DMS53 (cell line): Measurements from ENCODE around the gene GOLGA6B.
"Not testable (repeated sequence)": the region's sequence is repeated elsewhere in the genome, so short reads cannot be mapped to it uniquely, and the experiment has no call there.

Experiments
- DNase-seq: peaks from one replicate; lab custom pipeline; 2025; lab: John Stamatoyannopoulos, UW

GOLGA6B gene

DNA sequence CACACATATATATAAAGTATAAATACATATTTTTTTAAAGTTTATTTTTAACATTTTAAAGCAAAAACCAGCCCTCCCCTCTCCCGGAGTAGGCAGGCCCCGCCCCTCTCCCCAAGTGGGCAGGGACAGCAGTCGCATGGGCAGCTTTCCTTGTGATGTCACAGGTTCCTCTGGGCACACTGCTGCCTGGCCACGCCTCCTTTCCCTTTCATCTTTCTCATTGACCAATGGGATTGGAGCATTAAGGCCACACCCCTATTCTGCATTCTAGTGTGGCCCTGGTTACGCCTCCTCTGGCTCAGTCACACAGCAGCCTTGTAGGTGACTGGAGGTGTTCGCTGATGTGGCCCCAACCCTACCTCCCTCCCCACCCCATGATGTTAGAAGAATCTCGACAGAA lies at the start of gene GOLGA6B:
Gene GOLGA6B, plus strand, starts transcription at position 301 of the 400 bp plus-strand sequence. Its CDS starts 41 bp downstream, at position 342.
- DNase-seq, result not testable (repeated sequence)

GRCh38 chr15:72604794-72605193 lies 49.7 kb upstream of the GOLGA6B start:
- peak; percentile 12 for DNase-seq

DNA sequence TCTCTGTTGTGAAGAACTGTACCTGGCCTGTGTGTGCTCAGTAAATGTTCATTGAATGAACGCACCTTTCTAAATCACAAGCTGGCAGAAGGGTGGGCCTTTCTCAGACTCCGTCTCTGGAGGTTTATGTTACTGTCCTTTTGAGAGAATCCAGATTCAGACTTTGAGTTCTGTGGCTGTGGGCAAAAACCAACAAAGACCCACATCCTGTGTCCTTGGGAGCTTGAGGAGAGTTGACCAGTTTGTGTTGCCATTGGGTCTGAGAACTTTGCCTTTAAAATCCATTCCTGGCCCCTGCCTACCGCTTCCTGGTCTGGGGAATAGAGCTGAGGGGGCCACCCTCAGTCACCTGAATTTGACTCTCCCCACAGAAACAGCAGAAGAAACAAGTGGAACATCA lies 46.4 kb upstream of the GOLGA6B start:
- DNase-seq, result not testable (repeated sequence)

DNA sequence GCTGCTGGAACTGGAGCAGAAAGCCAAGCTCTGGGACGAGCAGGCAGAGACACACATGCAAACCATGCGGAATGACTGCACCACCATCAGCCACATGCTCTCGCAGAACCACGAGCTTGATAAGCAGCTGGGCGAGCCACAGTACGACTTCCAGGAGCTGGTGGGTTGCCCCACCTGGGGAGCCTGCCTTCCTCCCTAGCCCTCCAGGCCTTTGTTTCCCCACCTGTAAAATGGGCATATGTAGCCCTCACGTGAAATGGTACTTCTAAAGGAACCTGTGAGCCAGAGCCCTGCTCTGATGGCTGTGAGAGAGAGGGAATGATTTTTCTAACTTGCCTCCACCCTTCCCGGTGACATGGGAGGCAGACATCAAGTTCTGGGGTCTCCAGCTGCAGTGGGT lies 44.6 kb upstream of the GOLGA6B start:
- DNase-seq, result no peak

DNA sequence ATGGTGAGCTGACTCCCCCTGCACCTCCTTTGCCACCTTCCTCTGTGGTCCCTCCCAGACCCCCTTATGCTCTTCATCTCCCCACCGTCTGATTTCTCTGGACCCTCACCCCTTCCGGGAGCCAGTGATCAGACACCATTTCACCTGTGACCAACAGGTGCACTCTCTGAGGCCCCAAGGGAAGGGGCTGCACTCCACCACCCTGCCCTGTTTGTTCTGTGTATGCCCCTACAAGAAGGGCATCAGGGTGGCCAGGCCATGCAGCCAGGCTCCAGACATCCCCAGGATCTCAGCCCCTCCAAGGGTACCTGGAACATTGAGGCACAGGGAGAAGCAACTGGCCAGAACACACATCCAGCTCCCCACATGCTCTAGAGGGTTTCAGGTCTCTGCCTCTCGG lies 42.2 kb upstream of the GOLGA6B start:
- not testable (repeated sequence) for DNase-seq

DNA sequence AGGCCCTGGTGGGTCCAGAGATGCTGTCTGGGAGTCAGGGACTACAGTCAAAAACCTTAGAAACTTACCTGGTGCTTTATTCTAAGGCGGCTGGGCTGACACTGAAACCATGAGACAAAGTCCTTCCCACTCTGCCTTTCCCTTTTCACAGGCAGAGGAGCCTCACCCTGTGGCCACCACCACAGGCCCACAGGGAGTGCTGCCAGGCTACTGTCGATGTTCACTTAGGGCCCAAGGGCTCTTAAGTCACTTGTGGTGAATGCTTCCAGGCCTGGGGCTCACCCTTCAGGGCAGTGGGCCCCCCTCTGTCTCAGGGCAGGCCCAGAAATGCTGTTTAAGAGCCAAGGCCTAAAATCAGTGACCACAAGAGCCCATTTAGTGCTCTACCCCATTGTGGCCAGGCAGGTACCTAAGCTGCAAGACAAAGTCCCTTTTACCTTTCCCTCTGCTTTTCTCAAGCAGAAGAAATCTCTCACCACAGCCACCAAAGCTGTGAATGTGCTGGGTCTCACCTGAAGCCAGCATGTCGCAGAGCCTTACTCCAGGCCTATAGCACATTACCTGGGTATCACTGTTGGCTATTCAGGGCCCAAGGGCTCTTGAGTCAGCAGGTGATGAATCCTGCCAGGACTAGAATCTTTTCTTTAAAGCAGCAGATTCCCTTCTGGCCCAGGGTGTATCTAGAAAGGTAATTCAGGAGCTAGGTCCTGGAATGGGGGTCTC lies 39.5 kb upstream of the GOLGA6B start:
- DNase-seq, result peak; percentile 58

- DNase-seq, result peak; percentile 58
Observed at GRCh38 chr15:72615533-72616233, 38.8 kb upstream of the GOLGA6B start.

DNA sequence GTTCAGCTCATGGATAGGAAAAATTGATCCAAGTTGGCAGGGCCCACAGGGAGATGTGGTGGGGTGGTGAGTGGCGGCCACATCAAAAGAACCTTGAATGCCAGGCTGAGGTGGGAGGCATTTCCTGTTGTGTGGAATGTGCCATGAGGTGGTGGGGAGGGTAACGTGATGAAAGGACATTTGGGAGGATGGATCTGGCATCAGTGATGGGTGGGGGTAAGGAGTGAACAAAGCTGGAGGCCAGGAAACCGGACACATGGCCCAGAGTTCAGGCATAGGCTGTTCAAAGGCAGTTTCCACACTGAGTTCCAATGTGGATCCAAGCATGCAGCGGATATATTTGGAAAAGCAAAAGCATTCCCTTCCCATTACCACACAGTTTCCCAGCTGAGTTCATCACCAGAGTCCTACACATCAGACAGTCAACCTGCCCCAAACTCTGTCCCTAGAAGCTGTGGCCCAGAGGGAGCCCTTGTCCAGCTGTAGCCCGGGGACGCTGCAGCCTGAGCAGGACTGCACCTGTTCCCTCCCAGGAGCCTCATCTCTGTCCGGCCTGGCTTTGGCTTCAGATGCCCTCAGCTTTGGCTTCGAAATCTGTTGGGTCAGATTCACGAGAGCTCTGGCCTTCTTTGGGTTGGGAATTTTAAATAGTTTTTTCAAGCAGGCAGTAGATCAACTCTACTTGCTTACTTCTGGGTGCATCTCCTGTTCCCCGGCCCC lies 37.8 kb upstream of the GOLGA6B start:
- DNase-seq, result no peak

DNA sequence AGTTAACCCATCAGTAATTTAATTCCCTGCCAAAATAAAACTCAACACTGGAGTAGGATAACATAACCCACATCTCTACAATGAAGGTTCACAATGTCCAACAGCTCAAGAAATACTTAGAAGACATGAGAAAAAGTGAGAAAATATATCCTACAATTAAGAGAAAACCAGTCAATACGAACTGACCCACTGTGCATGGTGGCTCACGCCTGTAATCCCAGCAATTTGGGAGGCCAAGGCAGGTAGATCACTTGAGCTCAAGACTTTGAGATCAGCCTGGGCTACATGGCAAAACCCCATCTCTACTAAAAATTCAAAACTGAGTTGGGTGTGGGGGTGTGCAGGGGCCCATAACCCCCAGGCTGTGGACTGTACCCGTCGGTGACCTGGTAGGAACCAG lies 30.6 kb upstream of the GOLGA6B start:
- DNase-seq, result not testable (repeated sequence)

- DNase-seq, result not testable (repeated sequence)
Observed at GRCh38 chr15:72626153-72626552, 28.3 kb upstream of the GOLGA6B start.

DNA sequence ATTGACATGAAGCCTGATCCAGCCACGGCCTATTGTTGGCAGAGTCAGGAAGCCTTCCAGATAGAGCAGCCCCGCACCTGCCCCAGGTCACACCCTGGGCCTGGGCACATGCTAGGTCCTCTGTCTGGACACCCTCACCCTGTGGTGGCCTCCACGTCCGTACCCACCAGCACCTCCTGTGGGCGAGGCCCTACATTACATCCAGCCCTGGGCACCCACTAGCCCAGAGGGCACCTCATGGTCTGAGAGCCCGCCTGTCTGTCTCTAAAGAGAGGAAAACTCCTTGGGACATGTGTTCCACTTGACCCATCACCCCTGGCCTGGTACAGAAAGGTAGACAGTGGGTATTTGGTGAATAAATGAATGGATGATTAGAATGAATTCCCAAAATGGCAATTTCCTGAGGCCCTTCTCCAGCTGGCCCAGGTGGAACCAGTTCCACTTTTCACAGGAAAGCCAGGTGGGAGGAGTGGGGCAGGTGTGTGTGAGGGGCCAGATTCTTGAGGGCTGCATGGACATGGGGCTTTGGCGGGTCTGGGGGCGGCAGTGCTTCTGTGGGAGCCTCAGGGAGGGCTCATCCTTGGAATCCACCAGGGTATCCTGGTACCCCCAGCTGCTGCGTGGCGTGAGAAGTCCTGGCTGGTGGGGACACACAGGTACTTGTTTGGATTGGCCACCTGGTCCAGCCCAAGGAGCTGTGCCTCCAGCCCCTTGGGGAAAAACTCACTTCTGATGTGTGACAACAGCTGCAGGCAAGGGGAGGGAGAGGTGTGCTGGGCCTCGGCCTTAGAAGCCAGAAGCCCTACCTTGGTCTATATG lies 26.0 kb upstream of the GOLGA6B start:
- DNase-seq, result peak; percentile 7

GRCh38 chr15:72629068-72629570 lies 25.4 kb upstream of the GOLGA6B start:
- DNase-seq, result not testable (repeated sequence)

DNA sequence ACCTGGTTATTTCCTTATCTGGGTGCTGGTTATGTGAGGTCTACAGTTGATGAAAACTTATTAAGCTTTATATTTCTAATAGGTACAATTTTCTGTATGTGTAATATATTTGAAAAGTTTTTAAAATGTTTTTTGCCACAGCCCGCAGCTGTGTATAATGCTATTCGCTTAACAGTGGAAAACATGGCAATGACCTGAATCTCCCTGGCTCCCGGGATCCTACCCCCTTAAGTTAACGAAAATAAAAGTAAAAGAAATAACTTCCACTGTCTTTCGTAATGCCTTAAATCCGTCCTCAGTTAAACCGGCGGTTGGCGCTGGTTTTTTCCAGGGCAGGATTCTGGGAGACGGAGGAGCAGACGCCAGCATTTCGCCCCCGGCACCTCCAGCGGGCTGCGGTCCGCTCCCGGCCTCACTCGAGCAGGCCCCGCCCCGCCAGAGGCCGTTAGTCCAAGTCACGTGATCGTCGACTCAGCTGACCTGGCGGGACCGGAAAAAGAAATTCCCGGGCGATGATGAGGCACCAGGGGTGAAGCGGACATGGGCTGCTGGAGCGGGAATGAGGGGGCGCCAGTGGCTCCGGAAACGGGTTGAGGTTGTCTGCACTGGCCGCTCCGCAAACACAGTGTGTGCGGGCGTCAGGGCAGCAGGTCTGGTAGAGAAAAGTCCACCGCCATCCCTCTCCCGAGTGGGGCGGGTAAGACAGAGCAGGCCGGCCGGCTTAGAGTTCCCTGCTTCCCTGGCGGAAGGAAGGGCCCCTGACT lies 17.8 kb upstream of the GOLGA6B start:
- not testable (repeated sequence) for DNase-seq

GRCh38 chr15:72639759-72640483 lies 14.6 kb upstream of the GOLGA6B start:
- not testable (repeated sequence) for DNase-seq

DNA sequence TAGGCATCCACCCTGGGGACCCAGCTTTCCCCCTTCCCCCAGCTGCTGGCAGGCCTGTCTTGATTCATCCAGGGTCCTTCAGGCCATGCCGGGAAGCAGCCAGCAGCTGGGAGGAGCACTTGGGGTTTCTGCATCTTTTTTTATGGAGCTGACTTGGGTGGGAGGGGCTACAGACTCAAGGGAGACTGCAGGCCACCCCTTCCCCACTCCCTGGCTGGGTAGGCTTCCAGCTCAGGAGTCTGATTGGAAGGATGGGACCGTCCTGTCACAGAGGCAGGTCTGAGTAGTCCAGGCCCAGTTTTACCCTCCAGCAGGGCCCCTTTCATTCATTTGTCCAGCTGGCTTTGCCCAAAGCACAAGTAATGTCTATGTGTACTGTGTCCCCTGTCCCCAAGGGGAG lies 12.2 kb upstream of the GOLGA6B start:
- DNase-seq, result not testable (repeated sequence)

- DNase-seq, result not testable (repeated sequence)
Observed at GRCh38 chr15:72648631-72649253, 5.8 kb upstream of the GOLGA6B start.

DNA sequence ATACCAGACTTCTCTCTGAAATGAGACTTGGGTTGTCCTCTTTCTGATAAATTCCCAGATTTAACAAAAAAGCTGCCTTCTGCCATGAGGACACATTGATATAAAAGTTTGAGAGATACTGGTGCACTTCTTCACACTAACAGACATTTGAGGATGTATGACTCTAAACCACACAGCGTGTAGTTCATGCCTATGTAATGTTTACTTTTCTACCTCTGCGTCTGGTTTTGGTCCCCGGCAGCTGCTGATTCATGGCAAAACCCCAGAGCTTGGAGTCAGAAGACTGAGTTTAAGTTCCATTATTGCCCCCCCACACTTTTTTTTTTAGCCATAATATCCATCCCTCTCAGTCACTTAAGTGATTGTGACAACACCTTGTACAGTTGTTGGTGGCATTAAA lies 1.5 kb downstream of the GOLGA6B start:
- not testable (repeated sequence) for DNase-seq

GRCh38 chr15:72661081-72661480 lies 6.6 kb downstream of the GOLGA6B start:
- DNase-seq, result not testable (repeated sequence)

GRCh38 chr15:72663931-72664330 lies 9.4 kb downstream of the GOLGA6B start:
- DNase-seq, result not testable (repeated sequence)

- not testable (repeated sequence) for DNase-seq
Observed at GRCh38 chr15:72665706-72666105, 11.2 kb downstream of the GOLGA6B start.
